Activated T-cell treated with anti-CD3 and anti-CD28 coated beads for 24 hours (primary cell): ENCODE measurements around the gene CACNG7.
"Not testable (repeated sequence)": the region's sequence is repeated elsewhere in the genome, so short reads cannot be mapped to it uniquely, and the experiment has no call there.

Experiments used
- DNase-seq: peaks from one replicate; pipeline ENCODE4 v3.0.0-alpha.2; 2020; ENCODE audit warnings: low read depth

The CACNG7 gene

DNA sequence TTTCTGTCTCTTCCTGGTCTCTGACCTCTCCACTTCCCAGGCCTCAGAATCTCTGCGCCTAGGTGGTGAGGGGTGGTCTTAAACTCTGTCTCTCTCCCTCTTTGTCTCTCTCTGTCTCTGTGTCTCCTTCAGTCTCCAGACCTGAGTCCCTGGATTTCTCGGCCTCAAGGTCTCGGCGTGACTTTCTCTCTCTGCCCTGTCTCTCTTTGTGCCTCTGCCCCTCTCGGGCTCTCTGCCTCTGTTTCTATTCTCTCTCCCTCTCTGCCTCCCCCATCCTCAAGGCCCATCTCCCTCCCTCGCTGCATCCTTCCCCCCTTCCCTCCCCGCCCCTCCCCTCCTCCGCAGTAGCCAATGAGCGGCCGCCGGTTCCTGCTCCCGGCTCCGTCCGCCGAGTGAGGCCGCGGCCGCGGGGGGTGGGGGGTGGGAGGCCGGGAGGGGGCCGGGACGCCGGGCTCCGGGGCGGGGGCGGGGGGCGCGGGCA, at the start of gene CACNG7:
Gene CACNG7, plus strand, starts transcription at position 344 of the 481 bp plus-strand sequence. CDS start 3,554 bp downstream, outside the sequence.
- no peak for DNase-seq

DNA sequence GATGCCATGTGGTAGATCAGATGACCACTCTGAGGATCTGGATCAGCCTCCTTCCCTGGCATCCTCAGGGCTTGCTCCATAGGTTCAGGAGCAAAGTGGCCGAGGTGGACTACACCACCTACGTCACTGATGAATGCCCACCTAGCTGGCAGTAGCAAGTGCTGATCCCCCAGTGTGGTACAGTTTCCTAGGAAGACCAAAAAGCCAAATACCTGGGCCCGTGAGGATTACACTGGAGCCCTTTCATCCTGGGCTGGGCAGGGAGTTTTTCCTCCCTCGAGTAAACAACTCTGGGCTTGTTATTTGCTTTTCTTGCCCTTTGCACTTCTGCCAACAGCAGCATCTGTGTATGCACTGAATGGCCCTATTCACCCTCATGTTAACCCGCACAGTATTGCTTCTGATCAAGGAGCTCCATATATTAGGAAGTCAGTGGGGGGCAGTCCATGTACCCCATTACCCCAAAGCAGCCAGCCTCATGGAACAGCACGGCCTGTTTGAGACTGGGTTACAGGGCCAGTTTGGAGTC, 44.7 kb upstream of the CACNG7 start:
- DNase-seq, result no peak

DNA sequence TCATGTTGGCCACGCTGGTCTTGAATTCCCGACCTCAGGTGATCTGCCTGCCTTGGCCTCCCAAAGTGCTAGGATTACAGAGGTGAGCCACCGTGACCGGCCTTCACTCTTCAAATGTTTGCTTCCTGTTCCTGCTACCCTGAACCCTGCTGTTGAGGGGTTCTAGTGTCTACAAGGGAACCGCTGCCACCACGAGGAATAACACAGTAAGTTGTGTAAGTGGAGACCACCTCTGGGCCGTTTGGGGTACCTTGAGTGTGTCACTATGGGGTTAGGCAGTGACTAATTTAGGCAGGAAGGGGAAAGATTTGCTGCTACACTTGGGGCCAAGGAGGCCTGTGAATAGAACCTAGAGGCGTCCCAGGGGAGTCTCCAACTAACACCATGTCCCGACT, 43.6 kb upstream of the CACNG7 start:
- no peak for DNase-seq

DNA sequence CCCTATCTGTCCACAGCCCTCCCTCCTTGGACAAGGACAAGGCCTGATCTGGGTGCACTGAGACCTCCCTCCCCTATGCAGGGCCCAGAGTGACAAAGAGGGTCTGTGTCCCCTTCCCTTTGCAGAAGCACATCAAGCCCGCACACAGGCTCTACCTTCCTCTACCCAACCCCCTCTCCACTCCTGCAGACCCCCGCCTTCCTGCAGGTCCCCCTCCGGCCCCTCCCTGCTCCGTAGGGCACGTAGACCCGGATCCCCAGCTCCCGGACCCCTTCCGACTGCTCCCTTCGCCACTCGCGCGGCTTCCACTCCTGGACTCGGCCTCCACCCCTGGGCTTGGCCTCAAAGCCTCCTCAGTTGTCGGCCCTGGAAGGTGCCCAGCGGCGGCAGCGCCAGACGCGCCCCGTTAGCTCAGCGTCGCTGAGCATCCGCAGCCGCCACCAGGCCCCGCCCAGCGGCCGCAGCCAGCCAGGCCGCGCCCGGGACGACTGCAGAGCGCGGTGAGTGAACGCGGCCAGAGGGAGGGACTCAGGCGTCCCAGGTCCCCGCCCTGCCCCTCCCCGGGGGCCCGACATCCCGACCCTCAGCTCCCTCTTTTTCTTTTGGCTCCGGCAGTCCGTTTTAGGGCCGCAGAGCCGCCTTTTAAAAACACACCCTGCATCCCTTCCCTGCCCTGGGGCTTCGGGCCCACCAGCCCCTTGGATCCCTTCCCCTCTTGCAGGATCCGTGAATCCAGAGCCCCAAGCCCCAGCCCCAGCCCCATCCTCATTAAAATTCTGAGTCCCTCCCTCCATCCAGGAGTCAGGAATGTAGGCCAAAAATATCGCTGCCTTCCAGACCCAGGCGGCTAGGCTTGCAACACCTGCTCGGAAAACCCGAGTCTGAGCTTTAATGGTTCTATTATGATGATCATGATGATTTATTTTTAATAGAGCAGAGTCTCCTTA, 42.9 kb upstream of the CACNG7 start:
- DNase-seq, result no peak

DNA sequence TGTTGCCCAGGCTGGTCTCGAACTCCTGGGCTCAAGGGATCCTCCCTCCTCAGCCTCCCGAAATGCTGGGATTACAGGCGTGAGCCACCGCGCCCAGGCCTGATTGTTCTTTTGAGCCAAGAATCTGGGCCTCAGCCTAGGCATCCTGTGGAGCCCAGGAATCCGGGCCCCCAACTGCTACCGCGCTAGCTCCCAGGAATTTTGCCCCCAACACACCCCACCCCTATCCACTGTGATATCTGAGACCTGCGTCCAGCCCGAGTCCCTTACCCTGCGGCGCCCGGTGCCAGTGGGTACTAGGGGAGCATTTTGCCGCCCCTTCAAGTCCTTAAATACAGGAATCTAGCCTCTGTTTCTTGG, 42.2 kb upstream of the CACNG7 start:
- no peak for DNase-seq

GRCh38 chr19:53867225-53868090, 41.6 kb upstream of the CACNG7 start, which contains the start of gene MYADM:
Gene MYADM, plus strand, starts transcription at chr19:53867883. Its CDS starts 5,647 bp downstream, at chr19:53873530.
- peak; percentile 98 for DNase-seq

GRCh38 chr19:53868091-53868891, 40.8 kb upstream of the CACNG7 start:
- DNase-seq, result no peak

GRCh38 chr19:53868892-53869804, 39.9 kb upstream of the CACNG7 start:
- peak; percentile 63 for DNase-seq

DNA sequence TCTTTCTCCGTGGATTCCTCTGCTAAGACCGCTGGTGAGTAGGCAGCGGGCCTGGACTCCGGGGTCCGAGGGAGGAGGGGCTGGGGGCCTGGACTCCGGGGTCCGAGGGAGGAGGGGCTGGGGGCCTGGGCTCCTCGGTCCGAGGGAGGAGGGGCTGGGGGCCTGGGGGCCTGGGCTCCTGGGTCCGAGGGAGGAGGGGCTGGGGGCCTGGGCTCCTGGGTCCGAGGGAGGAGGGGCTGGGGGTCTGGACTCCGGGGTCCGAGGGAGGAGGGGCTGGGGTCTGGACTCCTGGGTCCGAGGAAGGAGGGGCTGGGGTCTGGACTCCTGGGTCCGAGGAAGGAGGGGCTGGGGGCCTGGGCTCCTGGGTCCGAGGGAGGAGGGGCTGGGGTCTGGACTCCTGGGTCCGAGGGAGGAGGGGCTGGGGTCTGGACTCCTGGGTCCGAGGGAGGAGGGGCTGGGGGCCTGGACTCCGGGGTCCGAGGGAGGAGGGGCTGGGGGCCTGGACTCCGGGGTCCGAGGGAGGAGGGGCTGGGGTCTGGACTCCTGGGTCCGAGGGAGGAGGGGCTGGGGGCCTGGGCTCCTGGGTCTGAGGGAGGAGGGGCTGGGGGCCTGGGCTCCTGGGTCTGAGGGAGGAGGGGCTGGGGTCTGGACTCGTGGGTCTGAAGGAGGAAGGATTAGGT, 39.1 kb upstream of the CACNG7 start:
- not testable (repeated sequence) for DNase-seq

DNA sequence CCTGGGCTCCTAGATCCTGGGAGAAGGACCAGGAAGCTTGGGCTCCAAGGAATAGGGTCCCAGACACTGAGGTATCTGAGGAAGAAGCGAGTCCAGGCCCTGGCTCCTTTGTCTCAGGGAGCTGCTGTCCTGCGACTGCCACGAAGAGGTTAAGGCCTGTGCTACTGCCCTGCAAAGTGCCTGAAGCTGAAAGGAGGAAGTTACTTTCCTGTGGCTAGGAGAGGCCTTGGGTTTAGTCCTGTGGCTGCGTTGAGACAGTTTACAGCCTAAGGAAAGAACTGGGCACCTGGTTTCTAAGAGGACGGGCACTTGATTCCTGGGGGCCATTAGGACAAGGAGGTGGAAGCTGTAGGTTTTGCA, 38.6 kb upstream of the CACNG7 start:
- DNase-seq, result no peak

DNA sequence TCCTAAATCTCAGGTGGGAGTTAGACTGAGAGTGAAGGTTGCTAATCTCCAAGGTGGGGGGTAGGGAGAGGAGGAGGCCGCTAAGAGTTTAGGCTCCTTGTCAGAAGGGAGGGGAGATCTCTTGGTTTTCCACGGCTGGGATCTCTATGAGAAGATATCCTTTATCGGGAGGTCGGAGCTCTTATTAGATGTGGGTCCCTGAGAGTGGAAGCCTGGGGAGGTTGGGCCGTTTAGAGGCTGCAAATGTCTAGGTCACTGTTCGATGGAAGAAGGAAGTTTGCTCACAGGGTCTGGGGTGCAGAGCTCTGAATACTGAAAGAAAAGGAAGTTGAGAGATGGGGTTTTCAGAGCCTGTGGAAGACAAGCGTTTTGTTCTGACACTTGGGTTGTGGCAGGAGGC, 37.6 kb upstream of the CACNG7 start:
- DNase-seq, result no peak

DNA sequence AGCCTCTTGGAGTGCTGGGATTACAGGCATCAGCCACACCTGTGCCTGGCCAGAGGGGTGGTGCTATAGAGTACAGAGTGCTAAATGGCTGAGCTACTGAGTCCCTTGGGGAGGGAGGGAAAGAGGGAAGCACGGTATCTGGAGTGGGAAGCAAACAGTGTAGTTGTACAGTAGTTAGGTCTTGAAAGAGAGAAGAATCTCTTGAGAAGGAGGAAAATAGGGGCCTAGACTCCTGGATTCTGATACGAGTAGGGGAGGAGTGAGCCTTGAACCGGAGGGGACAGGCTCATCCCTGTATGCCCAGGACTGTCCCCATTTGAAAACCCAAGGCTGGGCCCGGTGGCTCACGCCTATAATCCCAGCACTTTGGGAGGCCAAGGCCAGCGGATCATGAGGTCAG, 36.3 kb upstream of the CACNG7 start:
- DNase-seq, result no peak

- no peak for DNase-seq
These were observed 35.1 kb upstream of the CACNG7 start for GRCh38 chr19:53873773-53874605.

- DNase-seq, result no peak
These were observed 34.5 kb upstream of the CACNG7 start for GRCh38 chr19:53874606-53874990.

- DNase-seq, result no peak
These were observed 33.3 kb upstream of the CACNG7 start for GRCh38 chr19:53875602-53876325.

DNA sequence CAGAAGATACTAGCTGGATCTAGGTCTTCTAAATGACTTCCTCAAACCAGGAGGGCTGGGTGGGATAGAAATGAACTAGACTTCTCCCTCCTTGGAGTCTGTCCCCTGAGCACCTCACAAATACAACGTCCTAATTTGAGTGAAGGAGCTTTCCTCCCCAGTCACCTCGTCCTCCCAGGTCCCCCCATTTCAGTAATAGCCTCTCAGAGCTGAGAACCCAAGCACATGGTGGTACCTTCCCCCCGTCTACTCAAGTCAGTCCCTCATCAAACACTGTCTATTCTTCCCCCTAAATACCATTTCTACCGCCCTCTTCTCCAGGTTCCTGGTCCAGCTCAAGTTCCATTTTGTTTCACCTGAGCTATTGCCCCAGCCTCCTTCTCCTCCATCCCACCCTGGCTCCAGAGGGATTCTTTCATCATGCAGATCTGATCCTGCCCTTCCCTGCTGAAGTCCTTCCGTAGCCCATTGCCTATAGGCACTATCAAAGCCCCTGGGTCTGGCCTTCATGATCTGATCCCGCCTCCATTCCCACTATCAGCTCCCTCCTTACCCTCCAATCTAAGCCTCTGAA, 32.3 kb upstream of the CACNG7 start:
- no peak for DNase-seq

DNA sequence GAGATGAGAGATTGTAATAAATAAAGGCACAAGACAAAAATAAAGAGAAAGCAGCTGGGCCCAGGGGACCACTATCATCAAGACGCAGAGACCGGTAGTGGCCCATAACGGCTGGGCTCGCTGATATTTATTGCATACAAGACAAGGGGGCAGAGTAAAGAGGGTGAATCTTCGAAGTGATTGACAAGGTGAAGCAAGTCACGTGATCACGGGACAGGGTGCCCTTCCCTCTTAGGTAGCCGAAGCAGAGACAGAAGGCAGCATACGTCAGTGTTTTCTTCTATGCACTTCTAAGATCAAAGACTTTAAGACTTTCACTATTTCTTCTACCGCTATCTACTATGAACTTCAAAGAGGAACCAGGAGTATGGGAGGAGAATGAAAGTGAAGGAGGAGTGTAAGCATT, 31.7 kb upstream of the CACNG7 start:
- no peak for DNase-seq

DNA sequence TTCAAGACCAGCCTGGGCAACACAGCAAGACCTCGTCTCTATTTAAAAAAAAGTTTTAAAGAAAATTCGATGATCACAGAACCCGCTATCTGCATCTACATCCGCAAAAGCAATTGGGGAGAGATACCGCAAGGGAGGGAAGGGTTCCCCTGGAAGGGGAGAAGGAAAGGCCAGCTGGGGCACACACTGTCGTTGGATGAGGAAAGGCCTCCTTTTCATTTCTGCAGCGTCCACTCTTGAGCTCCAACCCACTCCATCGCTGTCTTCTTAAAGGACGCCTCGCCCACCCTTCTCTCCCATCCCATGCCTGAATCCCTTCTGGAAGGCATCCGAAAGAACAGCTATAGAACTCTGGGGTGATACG, 30.3 kb upstream of the CACNG7 start:
- no peak for DNase-seq
